Activated CD8-positive, alpha-beta memory T cell treated with anti-CD3 and anti-CD28 coated beads for 24 hours (primary cell): ENCODE measurements around the gene PRELID1.
"Not testable (repeated sequence)": the region's sequence is repeated elsewhere in the genome, so short reads cannot be mapped to it uniquely, and the experiment has no call there.

Experiments
- DNase-seq: peaks from one replicate; pipeline ENCODE4 v3.0.0-alpha.2; 2020

Gene PRELID1

DNA sequence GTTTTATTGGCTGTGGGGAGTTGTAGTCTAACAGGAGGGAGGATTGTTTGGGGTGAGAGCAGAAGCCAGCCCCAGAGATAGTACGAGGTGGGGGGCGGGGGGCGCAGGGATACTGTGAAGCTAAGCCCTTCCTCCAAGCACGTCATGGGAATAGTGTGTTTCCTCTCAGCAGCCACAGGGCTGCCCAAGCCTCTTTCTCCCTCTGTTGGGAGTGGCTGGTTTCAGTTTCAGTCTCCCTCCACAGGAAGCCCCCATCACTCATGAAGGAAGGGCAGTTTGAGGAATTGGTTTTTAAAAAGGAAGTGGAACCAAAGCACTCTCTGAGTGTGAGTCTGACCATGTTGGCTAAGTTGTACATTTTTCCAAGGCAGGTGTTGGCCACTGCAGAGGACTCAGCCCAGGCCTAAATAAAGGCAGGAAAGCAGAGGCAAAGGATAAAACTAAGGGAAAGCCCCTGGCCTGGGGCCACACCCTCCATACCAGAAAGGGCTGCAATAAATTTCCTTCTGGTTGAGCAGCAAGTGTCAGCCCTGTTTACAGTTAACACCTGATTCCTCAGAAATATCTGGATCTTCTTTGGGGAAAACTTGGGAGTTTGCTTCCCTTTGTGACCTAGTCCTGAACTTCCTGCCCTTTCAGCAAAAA is 3.2 kb upstream of the PRELID1 start:
- no peak for DNase-seq

DNA sequence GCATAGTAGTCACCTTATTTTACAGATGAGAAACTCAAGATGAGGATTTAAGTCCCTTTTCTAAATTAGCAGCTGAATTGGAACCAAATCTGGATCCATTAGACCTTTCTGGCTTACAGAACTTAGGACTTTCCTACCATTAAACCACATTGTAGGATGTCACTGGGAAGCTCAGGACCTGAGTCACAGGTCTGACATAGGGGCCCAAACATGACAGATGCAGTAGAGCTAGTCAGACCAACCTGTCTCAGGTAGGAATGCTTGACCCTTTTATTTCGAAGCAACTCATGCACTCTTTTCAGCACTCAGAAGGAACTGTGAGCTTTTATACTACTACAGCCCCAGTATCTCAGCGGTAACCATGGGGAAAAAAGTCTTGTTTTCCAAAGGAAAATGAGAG is 2.6 kb upstream of the PRELID1 start:
- no peak for DNase-seq

DNA sequence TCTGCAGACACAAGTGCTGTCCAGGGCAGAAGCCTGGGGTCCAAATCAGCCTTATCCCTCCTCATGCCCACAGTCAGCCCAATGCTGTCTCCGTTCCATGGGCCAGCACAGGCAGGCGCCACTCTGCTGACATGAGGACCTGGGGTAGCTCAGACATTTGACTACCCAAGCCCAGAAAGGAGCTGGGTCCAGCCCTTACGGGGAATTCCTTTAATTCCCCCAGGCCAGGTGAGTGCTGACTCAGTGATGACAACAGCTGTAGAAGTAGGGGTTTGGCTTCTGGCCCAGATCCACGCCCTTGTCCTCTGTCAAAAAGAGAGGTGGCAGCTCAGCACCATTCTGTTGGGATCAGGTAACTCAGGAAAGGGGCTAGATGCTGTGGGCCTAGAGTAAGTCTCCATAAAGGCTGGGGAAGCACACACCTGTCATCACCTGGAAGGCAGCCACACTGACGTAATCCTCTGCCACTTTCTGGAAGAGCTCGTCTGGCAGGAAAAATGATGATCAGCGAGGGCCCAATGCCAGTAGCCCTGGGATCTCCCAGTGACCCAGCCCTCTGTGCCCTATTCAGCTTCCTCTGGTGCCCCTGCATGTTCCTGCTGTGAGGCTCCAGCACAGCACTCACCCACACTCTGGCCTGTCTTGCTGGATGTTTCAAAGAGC is 2.0 kb upstream of the PRELID1 start:
- no peak for DNase-seq

DNA sequence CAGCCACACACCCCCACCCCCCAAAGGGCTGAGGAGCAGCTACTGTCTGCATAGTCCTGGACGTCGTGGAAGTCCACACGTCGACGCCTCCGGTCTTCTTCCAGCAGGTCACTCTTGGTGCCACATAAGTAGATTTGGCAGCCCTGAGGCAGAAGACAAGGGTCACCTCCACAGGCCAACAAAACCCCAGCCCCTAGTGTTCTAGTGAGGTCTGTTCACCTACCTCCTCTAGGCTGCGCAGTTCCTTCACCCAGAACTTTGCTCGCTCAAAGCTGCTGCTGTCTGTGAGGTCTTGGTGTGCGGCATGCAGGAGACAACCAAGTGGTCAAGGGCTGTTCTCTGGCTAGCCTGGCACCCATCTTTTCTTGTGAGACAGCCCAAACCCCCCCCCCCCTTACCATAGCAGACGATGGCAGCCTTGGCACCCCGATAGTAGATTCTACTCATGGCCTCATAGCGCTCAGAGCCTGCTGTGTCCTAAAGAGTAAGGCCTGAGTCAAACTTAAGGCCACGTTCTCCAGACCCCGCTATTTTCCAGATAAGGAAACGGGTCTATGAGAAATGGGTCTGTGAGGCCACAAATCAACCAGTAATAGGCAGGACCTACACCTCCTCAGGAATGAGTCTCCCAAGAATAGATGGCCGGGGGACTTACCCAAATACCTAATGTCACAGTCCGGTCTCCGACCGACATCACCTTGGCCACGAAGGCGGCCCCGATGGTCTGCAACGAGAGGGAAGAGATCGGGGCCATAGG is 1.1 kb upstream of the PRELID1 start:
- DNase-seq, result no peak

DNA sequence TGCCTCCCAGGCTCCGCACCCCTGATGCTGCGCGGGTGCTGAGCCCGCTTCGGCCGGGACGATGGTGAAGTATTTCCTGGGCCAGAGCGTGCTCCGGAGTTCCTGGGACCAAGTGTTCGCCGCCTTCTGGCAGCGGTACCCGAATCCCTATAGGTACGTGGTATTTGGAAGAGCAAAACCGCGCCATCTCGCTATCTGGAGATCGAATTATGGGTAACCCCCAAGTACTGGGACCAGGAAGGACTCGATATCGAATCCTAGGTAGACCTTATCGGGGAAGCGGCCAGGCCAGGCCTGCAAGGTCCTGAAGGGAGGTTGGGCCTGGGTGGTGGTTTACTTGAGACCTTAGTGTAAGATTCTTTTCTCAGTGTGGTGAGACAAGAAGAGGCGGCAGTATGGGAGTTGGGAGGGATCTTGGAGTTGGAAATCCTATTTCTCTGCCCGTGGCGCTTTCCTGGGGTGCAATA is 359 bp downstream of the PRELID1 start:
- DNase-seq, result no peak

DNA sequence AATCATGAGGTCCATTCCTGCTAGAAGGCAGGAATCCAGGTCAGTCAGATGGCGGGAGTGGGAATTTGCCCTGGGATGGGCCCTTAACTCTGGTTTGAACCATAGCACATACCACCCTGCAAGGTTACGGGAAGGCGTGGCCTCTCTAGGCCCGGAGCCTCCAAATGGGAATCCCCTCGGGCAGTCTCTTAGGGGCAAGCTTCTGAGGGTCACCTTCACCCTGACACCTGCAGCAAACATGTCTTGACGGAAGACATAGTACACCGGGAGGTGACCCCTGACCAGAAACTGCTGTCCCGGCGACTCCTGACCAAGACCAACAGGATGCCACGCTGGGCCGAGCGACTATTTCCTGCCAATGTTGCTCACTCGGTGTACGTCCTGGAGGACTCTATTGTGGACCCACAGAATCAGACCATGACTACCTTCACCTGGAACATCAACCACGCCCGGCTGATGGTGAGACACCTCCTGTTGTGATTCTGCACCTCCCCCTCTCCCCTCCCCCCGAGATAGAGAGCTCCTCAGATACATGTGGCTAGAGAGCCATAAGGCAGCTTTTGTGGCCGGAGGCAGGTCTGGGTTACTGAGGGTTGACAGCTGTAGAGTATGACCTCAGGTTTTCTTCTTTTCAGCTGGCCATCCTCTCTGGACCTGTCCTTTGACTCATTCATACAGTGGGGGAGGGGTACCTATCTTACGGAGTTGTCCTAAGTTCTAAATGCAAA is 957 bp downstream of the PRELID1 start:
- DNase-seq, result peak; percentile 69

DNA sequence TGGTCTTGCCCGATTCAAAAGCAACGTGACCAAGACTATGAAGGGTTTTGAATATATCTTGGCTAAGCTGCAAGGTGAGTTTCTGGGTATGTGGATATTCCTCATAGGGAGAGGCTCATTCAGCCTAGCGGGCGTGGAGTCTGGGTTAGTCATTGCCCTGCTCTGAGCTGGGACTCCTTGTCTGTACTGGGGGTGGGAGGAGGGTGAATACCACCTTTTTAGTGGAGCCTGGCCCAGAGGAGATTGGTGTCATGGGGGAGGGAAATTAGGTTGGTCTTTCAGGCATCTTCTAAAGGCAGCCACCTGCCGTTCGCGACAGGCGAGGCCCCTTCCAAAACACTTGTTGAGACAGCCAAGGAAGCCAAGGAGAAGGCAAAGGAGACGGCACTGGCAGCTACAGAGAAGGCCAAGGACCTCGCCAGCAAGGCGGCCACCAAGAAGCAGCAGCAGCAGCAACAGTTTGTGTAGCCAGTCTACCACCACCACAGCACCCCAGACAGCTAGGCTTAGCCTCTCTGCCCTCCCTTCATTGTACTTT is 2.6 kb downstream of the PRELID1 start:
- DNase-seq, result not testable (repeated sequence)

DNA sequence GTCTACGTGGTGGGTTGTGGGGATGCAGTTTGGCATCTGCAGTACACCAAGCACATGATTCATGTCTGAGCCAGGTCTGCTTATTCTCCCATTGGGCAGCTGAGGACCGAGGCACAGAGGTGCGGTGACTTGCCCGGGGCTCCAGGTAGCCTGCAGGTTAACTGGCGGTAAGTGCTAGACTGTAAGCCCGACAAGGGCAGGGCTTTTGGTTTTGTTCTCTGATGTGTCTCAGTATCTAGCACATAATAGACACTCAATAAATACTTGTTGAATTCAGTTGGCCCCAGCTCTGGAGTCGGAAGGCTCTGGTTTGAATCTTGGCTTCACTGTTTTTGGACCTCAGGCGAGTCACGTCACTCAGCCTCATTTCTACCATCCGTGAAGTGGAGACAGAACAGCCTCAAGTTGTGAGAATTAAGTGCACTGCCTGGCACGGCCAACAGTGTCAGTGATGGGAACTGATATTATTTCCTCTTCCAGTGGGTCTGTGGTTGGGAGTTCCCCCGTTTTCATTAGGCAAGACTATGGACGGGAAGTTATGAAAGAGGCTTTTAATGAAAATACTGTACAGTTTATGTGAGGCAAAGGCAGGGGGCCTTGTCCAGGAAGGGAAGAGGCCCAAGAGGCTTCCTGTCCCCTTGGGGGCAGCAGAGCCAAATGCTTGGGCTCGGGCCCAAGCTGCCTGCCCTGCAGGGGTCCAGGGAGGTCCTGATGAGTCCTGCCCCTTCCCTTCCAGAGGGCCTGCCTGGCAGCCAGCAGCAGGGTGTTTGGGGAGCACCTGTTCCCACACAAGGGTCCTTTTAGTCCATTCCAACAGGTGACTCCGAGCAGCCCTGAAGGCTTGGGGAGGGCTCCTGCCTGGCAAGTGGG is 3.3 kb downstream of the PRELID1 start:
- DNase-seq, result no peak

DNA sequence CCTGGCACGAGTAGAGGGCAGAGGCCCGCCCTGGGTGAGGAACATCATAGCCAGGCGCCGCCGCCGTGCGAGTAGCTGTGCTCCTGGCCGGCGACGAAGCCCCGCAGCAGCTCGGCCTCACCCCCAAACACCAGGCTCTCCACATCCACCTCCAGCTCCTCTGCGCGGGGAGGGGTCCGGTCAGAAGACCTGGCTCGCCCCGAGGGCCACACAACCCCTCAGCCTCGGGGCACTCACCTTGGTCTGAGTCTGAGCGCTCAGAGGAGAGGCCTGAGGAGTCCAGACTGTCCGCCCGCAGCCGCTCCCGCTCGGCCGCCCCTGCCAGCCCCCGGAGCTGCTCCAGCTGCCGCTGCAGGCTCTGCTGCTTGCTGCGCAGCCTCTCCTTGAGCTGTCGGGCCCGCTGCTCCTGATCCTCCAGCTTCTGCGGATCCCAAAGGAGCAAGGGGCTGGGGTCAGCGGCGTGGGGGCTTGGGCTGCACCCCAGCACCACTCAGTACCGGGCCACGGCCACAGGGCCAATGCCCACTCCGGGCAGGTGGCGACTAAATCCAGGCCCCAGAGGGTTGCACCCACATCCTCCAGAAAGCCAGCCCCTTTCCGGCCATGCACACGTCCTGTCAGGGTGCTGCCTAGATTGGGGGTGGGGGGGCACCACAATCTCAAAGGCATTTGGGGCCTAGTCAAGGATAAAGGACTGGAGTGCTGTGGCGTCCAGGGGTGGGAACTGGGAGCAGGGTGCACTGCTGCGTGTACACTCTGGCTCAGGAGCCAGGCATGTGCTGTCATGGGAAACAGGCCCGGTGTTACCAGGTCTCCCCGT is 4.2 kb downstream of the PRELID1 start:
- DNase-seq, result no peak

DNA sequence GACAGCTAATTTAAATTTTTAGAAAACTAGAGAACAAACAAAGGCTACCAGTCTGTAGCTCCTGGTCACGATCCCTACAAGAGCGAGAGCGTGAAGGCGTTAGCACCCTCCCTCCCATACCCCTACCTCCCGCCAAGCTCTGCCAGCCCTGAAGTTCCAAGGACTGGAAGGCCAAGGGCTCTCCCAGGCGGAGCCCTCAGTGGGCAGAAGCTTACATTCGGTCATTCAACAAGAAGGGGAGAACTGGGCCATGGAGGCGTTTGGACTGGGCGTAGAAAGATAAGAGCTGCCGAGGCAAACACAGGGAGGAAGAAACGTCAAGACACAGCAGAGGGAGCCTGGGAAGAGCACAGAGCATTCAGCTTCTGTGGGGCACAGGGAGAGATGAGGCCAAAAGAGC is 5.1 kb downstream of the PRELID1 start:
- DNase-seq, result no peak

DNA sequence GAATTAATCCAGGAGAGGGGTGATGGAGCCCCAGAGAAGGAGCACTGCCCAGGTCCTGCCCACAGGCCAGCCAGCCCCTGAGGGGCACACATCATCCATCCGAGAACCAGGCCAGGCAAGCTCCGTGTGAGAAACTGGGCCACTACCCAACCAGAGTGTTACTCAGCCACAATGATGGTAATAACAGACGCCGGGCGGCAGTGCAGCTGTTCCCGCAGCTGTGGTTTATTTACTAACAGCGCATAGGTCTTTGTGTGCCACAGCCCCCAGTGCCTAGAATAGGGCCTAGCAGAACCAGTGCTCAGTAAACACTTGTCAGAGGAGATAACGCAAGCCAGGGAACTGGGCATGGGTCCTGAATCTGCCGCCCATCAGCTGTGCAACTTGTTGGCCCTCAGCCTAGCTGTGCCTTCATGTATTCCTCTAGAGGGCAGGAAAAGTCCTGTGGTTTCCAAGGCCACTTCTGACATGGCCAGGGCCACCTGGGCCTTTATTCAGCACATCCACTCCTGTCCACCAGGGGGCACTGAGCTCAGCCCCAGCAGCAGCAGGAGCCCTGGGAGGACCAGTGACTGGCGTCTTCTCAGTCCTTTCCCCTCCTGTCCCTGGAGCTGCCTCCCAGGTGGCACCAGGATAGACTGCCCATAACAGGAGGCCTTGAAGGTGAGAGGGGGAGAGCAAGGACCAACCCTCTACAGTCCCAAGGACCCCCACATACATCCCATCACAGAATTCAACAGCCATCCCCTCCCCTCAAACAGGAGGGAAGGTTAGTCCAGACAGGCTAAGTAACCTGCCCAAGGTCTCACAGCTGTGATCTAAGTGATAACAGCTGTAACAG is 6.0 kb downstream of the PRELID1 start:
- DNase-seq, result peak; percentile 85

DNA sequence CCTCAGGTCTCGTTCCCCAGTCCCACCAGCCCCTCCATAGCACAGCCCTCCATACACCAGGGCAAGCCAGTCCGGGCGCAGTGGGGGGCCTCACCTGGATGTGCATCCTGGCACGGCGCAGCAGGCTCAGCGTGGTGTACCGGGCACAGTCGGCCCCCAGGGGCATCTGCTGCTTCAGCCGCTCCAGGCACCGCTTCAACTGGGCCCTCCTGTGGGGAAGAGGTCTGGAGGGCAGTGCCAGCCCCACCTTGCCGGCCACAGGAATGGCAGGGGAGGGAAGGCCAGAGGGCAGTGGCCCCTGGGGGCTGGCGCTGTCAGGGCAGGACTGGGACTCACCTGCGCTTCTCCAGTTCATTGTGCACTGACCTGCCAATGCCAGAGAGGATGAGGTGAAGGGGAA is 6.7 kb downstream of the PRELID1 start:
- DNase-seq, result no peak

DNA sequence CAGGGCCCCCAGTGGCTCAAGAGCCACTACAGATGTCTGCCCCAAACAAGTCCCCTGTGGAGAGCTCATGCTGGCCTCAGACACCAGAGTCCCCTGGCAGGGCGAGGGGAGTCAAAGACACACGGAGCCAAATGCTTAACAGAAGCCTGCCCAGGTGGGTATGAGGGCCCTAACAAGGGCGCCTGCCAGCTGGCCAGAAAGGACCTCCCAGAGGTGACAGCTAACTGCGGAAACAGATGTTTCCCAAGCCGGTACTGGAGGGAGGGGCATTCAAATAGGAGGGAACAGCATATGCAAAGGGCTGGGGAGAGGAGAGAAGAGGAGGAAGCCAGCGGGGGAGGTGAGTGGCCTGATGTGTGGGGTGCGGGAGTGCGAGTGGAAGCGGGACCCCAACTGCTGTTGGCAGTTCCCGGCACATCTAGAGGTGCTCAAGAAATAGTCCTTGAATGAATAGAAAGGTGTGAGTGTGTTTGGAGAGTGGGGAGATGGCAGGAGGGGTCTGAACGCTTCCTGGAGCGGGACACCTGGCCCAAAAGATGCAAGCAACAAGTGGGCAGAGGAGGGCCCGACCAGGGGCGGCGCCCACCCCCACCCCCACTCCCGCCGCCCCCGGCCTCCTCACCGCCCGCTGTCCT is 7.3 kb downstream of the PRELID1 start:
- no peak for DNase-seq

DNA sequence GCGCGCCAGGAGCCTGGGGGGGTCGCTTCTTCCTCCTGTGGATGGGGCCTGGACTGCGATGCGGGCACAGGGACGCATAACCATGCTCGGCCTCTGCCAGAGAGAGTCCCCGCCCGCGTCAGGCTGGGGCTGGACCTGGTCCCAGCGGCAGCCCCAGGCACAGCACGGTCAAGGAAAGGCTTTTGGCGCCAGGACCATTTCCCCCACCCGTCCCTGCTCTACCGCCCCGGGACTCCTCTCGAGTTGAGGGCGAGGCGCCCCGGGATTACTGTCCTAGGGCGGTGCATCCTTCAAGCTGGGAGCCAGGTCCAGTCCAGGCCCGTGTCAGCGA is 7.8 kb downstream of the PRELID1 start:
- no peak for DNase-seq

DNA sequence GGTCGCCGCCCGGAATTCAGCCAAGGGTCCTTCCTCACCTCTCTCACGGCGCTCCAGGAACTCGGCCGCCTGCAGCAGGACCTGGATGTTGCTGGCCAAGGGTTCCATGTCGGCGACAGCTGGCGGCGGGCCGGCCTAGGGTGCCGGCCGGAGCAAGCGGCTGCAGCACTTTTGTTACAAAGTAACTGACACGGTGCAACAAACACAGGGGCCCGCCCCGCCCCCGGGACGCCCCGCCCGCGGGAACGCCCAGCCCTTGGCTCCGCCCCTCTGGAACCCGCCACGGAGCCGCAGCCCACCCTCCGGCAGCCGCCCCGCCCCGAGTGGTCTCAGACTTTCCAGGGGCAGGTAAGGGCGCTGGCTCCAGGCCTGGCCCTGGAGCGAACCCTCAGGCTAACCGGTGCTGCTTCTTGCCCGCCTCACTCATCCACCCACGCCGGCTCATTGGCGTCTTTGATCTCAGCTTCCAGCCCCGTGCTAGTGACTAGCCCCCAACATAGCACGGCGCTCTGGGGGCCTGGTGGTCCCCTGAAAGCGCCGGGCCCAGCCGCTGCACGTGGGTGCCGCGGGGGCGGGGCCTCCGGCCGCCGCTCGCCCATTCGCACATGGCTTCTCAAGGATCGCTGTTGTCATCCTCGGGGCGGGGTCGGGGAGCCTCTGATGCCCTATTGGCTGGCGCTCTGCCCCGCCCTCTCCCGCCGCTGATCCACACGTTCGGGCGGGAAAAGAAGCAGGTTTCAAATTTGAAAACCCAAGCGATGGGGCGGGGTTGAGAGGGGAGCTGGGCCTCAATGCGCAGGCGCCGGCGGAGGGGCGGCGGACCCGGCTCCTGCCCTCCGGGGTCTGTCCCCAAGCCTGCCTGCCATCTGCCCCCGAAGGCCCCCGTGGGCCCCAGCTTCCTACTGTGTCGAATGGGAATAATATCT is 8.4 kb downstream of the PRELID1 start, which contains the start of gene MXD3:
Gene MXD3, minus strand, starts transcription at position 176 of the 926 bp plus-strand sequence. Its CDS starts 68 bp downstream, at position 108.
- peak; percentile 95 for DNase-seq

DNA sequence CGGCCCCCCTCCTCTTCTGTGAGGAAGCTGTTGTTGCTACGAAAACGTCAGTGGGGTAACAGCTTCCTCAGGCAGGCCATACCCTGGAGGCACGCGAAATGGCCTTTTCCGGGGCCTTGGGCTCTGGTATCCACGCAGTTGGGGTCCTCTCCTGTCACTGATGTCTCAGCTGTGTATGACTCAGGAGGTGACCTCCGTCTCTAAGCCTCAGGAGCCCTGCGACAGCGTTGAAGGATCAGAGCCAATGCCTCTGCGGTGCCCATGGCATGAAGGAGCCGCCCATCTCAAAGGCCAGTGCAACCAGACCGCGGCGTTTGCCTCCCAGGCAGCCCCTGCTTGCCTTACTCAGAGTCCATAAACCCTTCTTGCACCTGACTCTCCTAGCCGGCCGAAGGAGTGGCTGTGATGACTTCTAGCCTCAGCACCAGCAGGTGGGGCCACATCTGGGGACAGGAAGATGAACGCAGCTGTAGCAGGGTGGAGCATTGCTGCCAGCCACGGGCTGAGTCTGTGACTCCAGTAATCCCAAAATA is 9.1 kb downstream of the PRELID1 start:
- DNase-seq, result no peak

DNA sequence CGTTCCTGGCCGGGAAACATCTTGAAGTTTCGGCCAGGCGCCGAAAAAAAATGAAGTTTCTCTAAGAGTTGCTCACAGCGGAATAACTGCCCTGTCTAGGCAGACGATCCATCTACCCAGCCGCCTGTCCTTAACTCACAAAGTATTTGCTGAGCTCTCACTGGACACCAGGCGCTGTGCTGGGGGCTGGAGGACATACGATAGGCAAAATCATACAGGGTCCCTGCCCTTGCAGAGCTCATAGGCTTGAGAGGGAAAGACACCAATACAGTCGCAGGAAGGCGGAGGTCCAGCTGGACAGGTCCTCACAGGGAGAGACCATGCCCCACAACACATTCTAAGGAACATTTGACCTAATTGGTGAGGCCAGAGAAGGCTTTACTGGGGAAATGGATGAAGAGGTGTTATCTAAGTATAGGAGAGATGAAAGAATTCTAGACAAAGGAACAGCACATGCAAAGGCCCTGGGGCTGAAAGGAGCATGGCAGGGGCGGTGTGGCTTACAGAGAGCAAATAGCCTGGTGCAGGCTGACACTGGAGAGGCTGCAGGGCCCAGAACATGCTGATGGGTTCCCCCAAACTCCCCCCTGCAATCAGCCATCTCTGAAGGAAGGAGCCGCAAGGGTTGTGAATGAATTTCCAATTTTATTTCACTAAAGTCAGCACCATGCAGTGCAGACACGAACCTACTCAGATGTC is 10.1 kb downstream of the PRELID1 start:
- DNase-seq, result no peak
